SK-N-SH (cell line): ENCODE results near the gene ASB15.

Source experiments
- CHD2 ChIP-seq: fragments of 150-350 bp; IDR thresholded peaks from 2 replicates; pipeline ENCODE4 v1.6.1; 2018; ENCODE audit warnings: low read length; ENCODE audit not compliant: partially characterized antibody
- CTCF ChIP-seq: fragments of 200-600 bp; sonication (generic); IDR thresholded peaks from 2 replicates; pipeline ENCODE4 v1.6.1; 2017; ENCODE audit warnings: antibody characterized with exemption, mild to moderate bottlenecking, moderate library complexity
- GATA2 ChIP-seq: sonication (generic); formaldehyde crosslinking; IDR thresholded peaks from 2 replicates; pipeline ENCODE4 v1.5.0; 2020; ENCODE audit warnings: mild to moderate bottlenecking, missing genetic modification reagents
- MXI1 ChIP-seq: IDR thresholded peaks from 2 replicates; pipeline ENCODE4 v1.6.1; 2012; ENCODE audit warnings: mild to moderate bottlenecking, low read depth, low read length, improper control_type of control experiment
- TEAD4 ChIP-seq: IDR thresholded peaks from 2 replicates; pipeline ENCODE4 v1.4.0; 2012; ENCODE audit warnings: mild to moderate bottlenecking, borderline replicate concordance; ENCODE audit not compliant: insufficient read depth

- no peak for TF ChIP-seq GATA2 (CRISPR knock-in tag)
- no peak for TF ChIP-seq CHD2
- no peak for TF ChIP-seq MXI1
- no peak for TF ChIP-seq CTCF
- TF ChIP-seq TEAD4 = no peak
Measured at GRCh38 chr7:123649964-123650363, 48.3 kb downstream of the ASB15 start.
